Measurements from ENCODE around the gene PMM2.

The PMM2 gene

DNA sequence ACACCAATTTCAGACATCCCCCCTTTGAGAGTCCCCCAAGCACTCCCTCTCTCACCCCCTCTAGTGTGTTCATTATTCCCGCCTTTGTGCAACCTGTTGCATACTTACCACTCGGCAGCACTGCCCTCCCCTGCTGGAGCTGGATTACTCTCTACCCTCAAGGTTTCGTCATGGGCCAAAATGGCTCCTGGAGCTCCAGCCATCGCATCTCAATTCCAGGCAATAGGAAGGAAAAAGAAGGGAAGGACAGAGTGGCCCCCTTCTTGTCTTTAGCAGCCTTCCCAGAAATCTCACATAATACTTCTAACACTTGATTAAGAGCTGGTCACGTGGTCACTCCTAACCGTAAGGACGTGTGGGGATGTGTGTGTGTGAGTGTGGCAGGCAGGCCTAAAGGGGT, 20.4 kb upstream of the PMM2 start:
- Histone ChIP-seq H2BK120ac (ENCODE audit: insufficient read depth, low read length, poor library complexity) (no peak overlapping the region), H3K79me2 (ENCODE audit: control insufficient read depth, insufficient read depth, low read length, poor library complexity) (no peaks in the 10 kb centered on the region), H3K27me3 (ENCODE audit: insufficient read depth, low read length) (no peaks in the 10 kb centered on the region), H3K9ac (ENCODE audit: low read length) (no peak overlapping the region), H3K27ac (ENCODE audit: low read depth, low read length) (no peak overlapping the region), H3K4me3 (ENCODE audit: low read depth, low read length) (no peak overlapping the region), H3K23ac (ENCODE audit: low read length) (no peak overlapping the region), H3K36me3 (ENCODE audit: control insufficient read depth in 1 of 2, insufficient read depth in 2 of 2, low read length in 2 of 2) (no peaks in the 10 kb centered on the region), H3K14ac (ENCODE audit: low read length) (no peak overlapping the region), H2BK5ac (ENCODE audit: low read depth, low read length, poor library complexity) (no peak overlapping the region), H3K18ac (ENCODE audit: low read length) (no peak overlapping the region), H3K9me3 (ENCODE audit: insufficient read depth, low read depth, low read length) (peaks cover 4% of the 10 kb centered on the region), H4K91ac (ENCODE audit: low read depth, low read length) (no peak overlapping the region), H2AK5ac (ENCODE audit: low read length) (no peak overlapping the region), H3K4me2 (ENCODE audit: low read length) (no peak overlapping the region), H3K4ac (ENCODE audit: low read depth, low read length) (no peak overlapping the region), H2BK12ac (ENCODE audit: low read length) (no peak overlapping the region), H3K79me1 (ENCODE audit: low read length) (no peaks in the 10 kb centered on the region), H2AFZ (ENCODE audit: insufficient read depth, low read length, poor library complexity) (no peak overlapping the region), H4K8ac (ENCODE audit: low read depth, low read length) (no peak overlapping the region), H3K4me1 (ENCODE audit: control insufficient read depth in 1 of 2, insufficient read depth in 2 of 2, low read length in 2 of 2) (no peaks in the 10 kb centered on the region), H4K12ac (ENCODE audit: low read depth, low read length) (no peak overlapping the region)
- DNase-seq = no peak
- WGBS (ENCODE audit: extremely low coverage, insufficient coverage, insufficient read length) = no CpG with 5 or more reads among the region's 7 CpGs

- Histone ChIP-seq H2BK120ac (ENCODE audit: insufficient read depth, low read length, poor library complexity) (no peak overlapping the region), H3K9me3 (ENCODE audit: insufficient read depth, low read depth, low read length) (peaks cover 3% of the 10 kb centered on the region), H2BK12ac (ENCODE audit: low read length) (no peak overlapping the region), H3K79me1 (ENCODE audit: low read length) (no peaks in the 10 kb centered on the region), H4K8ac (ENCODE audit: low read depth, low read length) (no peak overlapping the region), H3K18ac (ENCODE audit: low read length) (no peak overlapping the region), H3K79me2 (ENCODE audit: control insufficient read depth, insufficient read depth, low read length, poor library complexity) (no peaks in the 10 kb centered on the region), H4K12ac (ENCODE audit: low read depth, low read length) (no peak overlapping the region), H2BK5ac (ENCODE audit: low read depth, low read length, poor library complexity) (no peak overlapping the region), H2AK5ac (ENCODE audit: low read length) (no peak overlapping the region), H3K4me1 (ENCODE audit: control insufficient read depth in 1 of 2, insufficient read depth in 2 of 2, low read length in 2 of 2) (no peaks in the 10 kb centered on the region), H3K9ac (ENCODE audit: low read length) (no peak overlapping the region), H3K23ac (ENCODE audit: low read length) (no peak overlapping the region), H2AFZ (ENCODE audit: insufficient read depth, low read length, poor library complexity) (no peak overlapping the region), H3K4me2 (ENCODE audit: low read length) (no peak overlapping the region), H3K14ac (ENCODE audit: low read length) (no peak overlapping the region), H3K36me3 (ENCODE audit: control insufficient read depth in 1 of 2, insufficient read depth in 2 of 2, low read length in 2 of 2) (no peaks in the 10 kb centered on the region), H3K27ac (ENCODE audit: low read depth, low read length) (no peak overlapping the region), H4K91ac (ENCODE audit: low read depth, low read length) (no peak overlapping the region), H3K4me3 (ENCODE audit: low read depth, low read length) (no peak overlapping the region), H3K4ac (ENCODE audit: low read depth, low read length) (no peak overlapping the region), H3K27me3 (ENCODE audit: insufficient read depth, low read length) (no peaks in the 10 kb centered on the region)
- no peak for DNase-seq
- no CpG with 5 or more reads among the region's 8 CpGs for WGBS (ENCODE audit: extremely low coverage, insufficient coverage, insufficient read length)
Observed at GRCh38 chr16:8781797-8782196, 15.8 kb upstream of the PMM2 start.

DNA sequence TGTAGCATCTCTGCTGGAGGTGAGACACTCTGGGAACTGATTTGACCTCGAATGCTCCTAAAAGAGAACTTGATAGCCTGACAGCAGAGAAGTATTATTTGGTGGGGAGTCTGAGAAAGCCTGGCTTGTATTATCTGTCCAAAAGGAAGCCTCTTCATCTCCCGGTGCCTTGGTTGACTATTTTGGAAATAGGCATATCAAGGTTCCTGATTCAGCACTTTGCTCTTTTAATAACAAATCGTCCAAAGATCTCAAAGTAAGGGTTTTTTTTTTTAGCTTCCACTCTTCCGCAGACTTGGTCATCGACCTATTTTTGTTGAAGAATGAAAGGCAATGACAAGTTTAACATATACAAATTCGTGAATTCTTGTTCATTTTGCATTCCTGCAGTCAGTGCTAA, 15.0 kb upstream of the PMM2 start:
- no peaks in the 10 kb centered on the region for H3K4me1 ChIP-seq (ENCODE audit: control insufficient read depth in 1 of 2, insufficient read depth in 2 of 2, low read length in 2 of 2)
- H2BK5ac ChIP-seq (ENCODE audit: low read depth, low read length, poor library complexity) = no peak overlapping the region
- no peak overlapping the region for H3K9ac ChIP-seq (ENCODE audit: low read length)
- no peaks in the 10 kb centered on the region for H3K36me3 ChIP-seq (ENCODE audit: control insufficient read depth in 1 of 2, insufficient read depth in 2 of 2, low read length in 2 of 2)
- H3K14ac ChIP-seq (ENCODE audit: low read length) = no peak overlapping the region
- H2AFZ ChIP-seq (ENCODE audit: insufficient read depth, low read length, poor library complexity) = no peak overlapping the region
- peaks cover 2% of the 10 kb centered on the region for H3K9me3 ChIP-seq (ENCODE audit: insufficient read depth, low read depth, low read length)
- no peak overlapping the region for H4K8ac ChIP-seq (ENCODE audit: low read depth, low read length)
- H3K79me2 ChIP-seq (ENCODE audit: control insufficient read depth, insufficient read depth, low read length, poor library complexity) = no peaks in the 10 kb centered on the region
- H2BK12ac ChIP-seq (ENCODE audit: low read length) = no peak overlapping the region
- H2BK120ac ChIP-seq (ENCODE audit: insufficient read depth, low read length, poor library complexity) = no peak overlapping the region
- no peak overlapping the region for H3K4me2 ChIP-seq (ENCODE audit: low read length)
- DNase-seq = no peak
- WGBS (ENCODE audit: extremely low coverage, insufficient coverage, insufficient read length) = no CpG with 5 or more reads among the region's 6 CpGs
- H2AK5ac ChIP-seq (ENCODE audit: low read length) = no peak overlapping the region
- no peak overlapping the region for H3K18ac ChIP-seq (ENCODE audit: low read length)
- H4K12ac ChIP-seq (ENCODE audit: low read depth, low read length) = no peak overlapping the region
- H3K27me3 ChIP-seq (ENCODE audit: insufficient read depth, low read length) = no peaks in the 10 kb centered on the region
- no peak overlapping the region for H4K91ac ChIP-seq (ENCODE audit: low read depth, low read length)
- no peak overlapping the region for H3K23ac ChIP-seq (ENCODE audit: low read length)
- H3K4ac ChIP-seq (ENCODE audit: low read depth, low read length) = no peak overlapping the region
- no peak overlapping the region for H3K27ac ChIP-seq (ENCODE audit: low read depth, low read length)
- no peaks in the 10 kb centered on the region for H3K79me1 ChIP-seq (ENCODE audit: low read length)
- no peak overlapping the region for H3K4me3 ChIP-seq (ENCODE audit: low read depth, low read length)

DNA sequence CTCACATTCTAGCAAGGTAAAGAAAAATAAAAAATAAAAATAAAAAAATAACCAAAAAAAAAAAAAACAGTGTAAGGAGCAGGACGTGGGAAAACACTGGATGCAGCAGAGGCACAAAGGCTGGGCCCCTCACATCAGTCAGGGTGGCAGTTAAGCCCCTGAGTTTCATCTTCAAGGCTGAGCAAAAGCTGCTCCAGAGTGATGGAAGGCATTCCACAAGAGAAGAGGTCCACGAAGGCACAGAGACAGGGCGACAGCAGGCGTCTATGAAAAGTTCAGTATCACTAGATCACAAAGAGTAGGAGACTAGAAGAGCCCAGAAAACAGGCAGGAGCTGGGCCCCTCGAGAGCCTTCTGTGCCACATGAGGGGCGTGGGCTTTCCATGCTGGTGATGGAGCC, 12.2 kb upstream of the PMM2 start:
- H3K27me3 ChIP-seq (ENCODE audit: insufficient read depth, low read length) = no peaks in the 10 kb centered on the region
- H3K79me2 ChIP-seq (ENCODE audit: control insufficient read depth, insufficient read depth, low read length, poor library complexity) = no peaks in the 10 kb centered on the region
- no peak overlapping the region for H4K8ac ChIP-seq (ENCODE audit: low read depth, low read length)
- H2AK5ac ChIP-seq (ENCODE audit: low read length) = no peak overlapping the region
- H2AFZ ChIP-seq (ENCODE audit: insufficient read depth, low read length, poor library complexity) = no peak overlapping the region
- H3K4me1 ChIP-seq (ENCODE audit: control insufficient read depth in 1 of 2, insufficient read depth in 2 of 2, low read length in 2 of 2) = no peaks in the 10 kb centered on the region
- H3K4me2 ChIP-seq (ENCODE audit: low read length) = no peak overlapping the region
- H3K14ac ChIP-seq (ENCODE audit: low read length) = no peak overlapping the region
- DNase-seq = no peak
- no CpG with 5 or more reads among the region's 6 CpGs for WGBS (ENCODE audit: extremely low coverage, insufficient coverage, insufficient read length)
- no peak overlapping the region for H3K18ac ChIP-seq (ENCODE audit: low read length)
- no peak overlapping the region for H3K23ac ChIP-seq (ENCODE audit: low read length)
- no peaks in the 10 kb centered on the region for H3K36me3 ChIP-seq (ENCODE audit: control insufficient read depth in 1 of 2, insufficient read depth in 2 of 2, low read length in 2 of 2)
- H4K91ac ChIP-seq (ENCODE audit: low read depth, low read length) = no peak overlapping the region
- H4K12ac ChIP-seq (ENCODE audit: low read depth, low read length) = no peak overlapping the region
- H2BK120ac ChIP-seq (ENCODE audit: insufficient read depth, low read length, poor library complexity) = no peak overlapping the region
- H3K4ac ChIP-seq (ENCODE audit: low read depth, low read length) = no peak overlapping the region
- H3K9ac ChIP-seq (ENCODE audit: low read length) = no peak overlapping the region
- H3K4me3 ChIP-seq (ENCODE audit: low read depth, low read length) = no peak overlapping the region
- no peak overlapping the region for H2BK5ac ChIP-seq (ENCODE audit: low read depth, low read length, poor library complexity)
- peaks cover 2% of the 10 kb centered on the region for H3K9me3 ChIP-seq (ENCODE audit: insufficient read depth, low read depth, low read length)
- H3K79me1 ChIP-seq (ENCODE audit: low read length) = no peaks in the 10 kb centered on the region
- no peak overlapping the region for H3K27ac ChIP-seq (ENCODE audit: low read depth, low read length)
- no peak overlapping the region for H2BK12ac ChIP-seq (ENCODE audit: low read length)
